Uterus (tissue), 4 donors: ENCODE measurements around the gene TMEM143. TPM values are rescaled to one million over a fixed set of nuclear protein-coding genes. Genes with fewer than 3 reads are reported as not detected.

ENCODE experiments used
- DNase-seq, 2 donors: peaks; one replicate each; pipeline ENCODE4 v3.0.0-alpha.2; 2019 to 2020
- H3K27ac ChIP-seq, 2 donors: fragments of 200-600 bp; sonication (generic); 1 replicate in 1 of 2; 2 replicates in 1 of 2; pipeline ENCODE4 v1.5.1; 2016 to 2018
- H3K27me3 ChIP-seq, 2 donors: fragments of 200-600 bp; sonication (generic); one replicate each; pipeline ENCODE4 v1.5.1; 2018 to 2019; ENCODE audit warnings: control low read depth in 1 of 2
- H3K36me3 ChIP-seq, 2 donors: fragments of 200-600 bp; sonication (generic); one replicate each; pipeline ENCODE4 v1.5.1; 2019; ENCODE audit warnings: control low read depth in 1 of 2
- H3K4me1 ChIP-seq, 2 donors: fragments of 200-600 bp; sonication (generic); one replicate each; pipeline ENCODE4 v1.5.1; 2018 to 2019; ENCODE audit warnings: control low read depth in 1 of 2
- H3K4me3 ChIP-seq, 2 donors: fragments of 200-600 bp; sonication (generic); 1 replicate in 1 of 2; 2 replicates in 1 of 2; pipeline ENCODE4 v1.5.1; 2018 to 2019; ENCODE audit warnings: mild to moderate bottlenecking in 1 of 2
- H3K9me3 ChIP-seq, 2 donors: fragments of 200-600 bp; sonication (generic); one replicate each; pipeline ENCODE4 v1.5.1; 2019; ENCODE audit warnings: control low read depth in 1 of 2
- CTCF ChIP-seq, 4 experiments: fragments of 200-600 bp in 2 of 4; fragments of 450-650 bp in 2 of 4; sonication (generic) in 2 of 4; IDR thresholded peaks; one replicate each; pipeline ENCODE4 v1.5.1; 2016 to 2019; ENCODE audit warnings: antibody characterized with exemption in 4 of 4, mild to moderate bottlenecking in 2 of 4, moderate library complexity in 1 of 4
- POLR2A ChIP-seq, 2 donors: fragments of 450-650 bp; IDR thresholded peaks; one replicate each; pipeline ENCODE4 v1.6.1; 2016; ENCODE audit warnings: antibody characterized with exemption in 2 of 2, mild to moderate bottlenecking in 1 of 2, moderate library complexity in 1 of 2
- intact Hi-C: fragments of 100-400 bp; cut with DNase I; formaldehyde crosslinking; loops from one replicate; pipeline ENCODE4 v1.15.1; 2023; ENCODE audit warnings: low total_unique reads
- total RNA-seq, 4 donors: library from RNA; depleted of rRNA in 3 of 4; stranded (reverse); fragments of >200 nt in 3 of 4; gene quantifications; one replicate each; pipeline versions ENCODE4 v1.1.0 to v1.2.4, GENCODE V29; 2014 to 2023
- donor health status: DM: yes; HTN: yes; CAD: no.

TMEM143 gene
- total RNA-seq, 4 donors from 2014 or later, result 0.88 to 6.7 (median 5.8) TPM

- TF ChIP-seq POLR2A (IDR thresholded peaks at IDR 0.05) (no peak), CTCF (IDR thresholded peaks at IDR 0.05) (no peak)
- H3K27ac ChIP-seq, result peak overlapping the region; percentile 95 to 97
- peaks cover 0 to 5% of the 10 kb centered on the region in 2 donors for H3K4me1 ChIP-seq
- H3K9me3 ChIP-seq, result no peaks in the 10 kb centered on the region
- peak overlapping the region in 1 of 2 donors; percentile 25 for H3K4me3 ChIP-seq
- DNase-seq, result peak; percentile 25 to 28
- no peaks in the 10 kb centered on the region for H3K36me3 ChIP-seq
- intact Hi-C loops, result no loop called here
- H3K27me3 ChIP-seq, result no peaks in the 10 kb centered on the region
Measured at GRCh38 chr19:48364598-48365348, 1.0 kb upstream of the TMEM143 start.

DNA sequence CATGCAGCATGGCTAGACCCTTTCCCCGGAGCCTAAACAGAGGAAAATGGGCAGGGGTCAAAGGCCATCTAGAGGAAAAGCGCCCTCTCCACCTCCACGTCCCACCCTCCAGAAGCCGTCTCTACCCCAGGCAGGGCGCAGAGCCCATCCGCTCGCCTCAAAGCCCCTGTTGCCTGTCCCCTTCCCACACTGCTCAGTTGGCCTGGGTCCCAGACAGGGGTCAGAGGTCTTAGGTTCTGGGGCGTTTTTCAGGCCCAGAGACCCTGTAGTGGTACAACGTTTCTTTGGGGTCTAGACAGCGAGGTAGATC lies 285 bp downstream of the TMEM143 start:
- no peak for TF ChIP-seq POLR2A (IDR thresholded peaks at IDR 0.05)
- no peak for TF ChIP-seq CTCF (IDR thresholded peaks at IDR 0.05)
- Histone ChIP-seq H3K9me3 (no peaks in the 10 kb centered on the region), H3K27ac (peak overlapping the region; percentile 95 to 97), H3K4me1 (peaks cover 0 to 5% of the 10 kb centered on the region in 2 donors), H3K4me3 (peak overlapping the region; percentile 45 to 76), H3K27me3 (no peaks in the 10 kb centered on the region), H3K36me3 (no peaks in the 10 kb centered on the region)
- intact Hi-C loops, result no loop called here
- DNase-seq, result no peak

DNA sequence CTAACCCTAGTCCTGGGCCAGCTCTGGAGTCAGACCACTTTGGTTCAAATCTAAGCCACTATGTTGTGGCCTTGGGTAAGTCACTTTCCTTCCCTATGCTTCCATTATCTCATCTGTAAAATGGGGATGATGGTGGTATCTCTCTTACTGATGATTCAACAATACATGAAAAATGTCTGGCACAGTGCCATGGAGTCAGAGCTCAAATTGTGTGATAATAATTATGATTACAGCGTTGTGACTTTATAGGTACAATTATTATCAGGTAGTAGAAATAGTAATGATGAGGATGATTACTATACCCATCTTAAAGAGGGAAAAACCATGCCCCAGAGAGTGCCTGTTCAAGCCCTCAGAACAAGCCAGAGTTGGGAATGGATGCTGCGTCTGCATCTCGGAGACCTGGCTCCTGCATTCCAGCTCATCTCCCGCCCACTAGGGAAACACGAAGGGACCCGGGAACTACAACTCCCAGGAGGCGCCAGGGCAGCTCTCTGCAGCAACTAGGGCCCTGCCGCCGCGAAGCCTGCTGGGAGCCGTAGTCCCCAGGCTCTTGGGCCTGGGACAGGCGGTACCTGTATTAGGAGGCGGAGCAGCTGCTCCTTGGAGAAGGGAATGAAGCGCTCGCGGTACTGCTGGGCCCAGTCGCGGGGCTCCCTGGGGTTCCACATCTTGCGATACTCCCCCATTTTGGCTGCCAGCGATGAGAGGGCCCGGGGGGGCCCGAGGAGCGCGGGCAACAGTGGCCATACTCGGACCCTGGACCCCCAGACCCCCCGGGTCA lies 832 bp downstream of the TMEM143 start:
- Histone ChIP-seq H3K4me3 (peak overlapping the region; percentile 45 to 76), H3K36me3 (no peaks in the 10 kb centered on the region), H3K9me3 (no peaks in the 10 kb centered on the region), H3K4me1 (peaks cover 0 to 5% of the 10 kb centered on the region in 2 donors), H3K27me3 (no peaks in the 10 kb centered on the region), H3K27ac (peak overlapping the region; percentile 95 to 97)
- intact Hi-C loops, result no loop called here
- peak; percentile 92 to 95 for DNase-seq
- TF ChIP-seq CTCF (IDR thresholded peaks at IDR 0.05) (peak in 2 of 4 experiments; percentile 19 to 31), POLR2A (IDR thresholded peaks at IDR 0.05) (peak; percentile 26 to 61)

GRCh38 chr19:48361912-48362311 lies 1.8 kb downstream of the TMEM143 start:
- TF ChIP-seq POLR2A (IDR thresholded peaks at IDR 0.05), result no peak
- no peak for TF ChIP-seq CTCF (IDR thresholded peaks at IDR 0.05)
- intact Hi-C loops, result no loop called here
- Histone ChIP-seq H3K27ac (no peak overlapping the region), H3K9me3 (no peaks in the 10 kb centered on the region), H3K27me3 (no peaks in the 10 kb centered on the region), H3K4me1 (peaks cover 0 to 5% of the 10 kb centered on the region in 2 donors), H3K36me3 (no peaks in the 10 kb centered on the region), H3K4me3 (no peak overlapping the region)
- no peak for DNase-seq

- H3K4me3 ChIP-seq, result no peak overlapping the region
- DNase-seq, result no peak
- TF ChIP-seq CTCF (IDR thresholded peaks at IDR 0.05) (no peak), POLR2A (IDR thresholded peaks at IDR 0.05) (no peak)
- no peaks in the 10 kb centered on the region for H3K4me1 ChIP-seq
- H3K27ac ChIP-seq, result no peak overlapping the region
- intact Hi-C loops, result no loop called here
- H3K36me3 ChIP-seq, result no peaks in the 10 kb centered on the region
- H3K27me3 ChIP-seq, result no peaks in the 10 kb centered on the region
- H3K9me3 ChIP-seq, result no peaks in the 10 kb centered on the region
Measured at GRCh38 chr19:48359123-48359522, 4.6 kb downstream of the TMEM143 start.
